SK-N-SH (cell line): ENCODE measurements around the gene SPATA3. TPM values are rescaled to one million over a fixed set of nuclear protein-coding genes. Genes with fewer than 3 reads are reported as not detected.

Experiments used
- CTCF ChIA-PET: fragments of 300-600, 350-600 bp; formaldehyde crosslinking; extraction: SDS; loops from one replicate; lab custom pipeline; 2021; lab: Yijun Ruan, JAX
- POLR2A ChIA-PET: fragments of 350-600 bp; sonication (Branson Sonifier 250); formaldehyde crosslinking; extraction: SDS; loops from one replicate; lab custom pipeline; 2020; ENCODE audit warnings: antibody characterized with exemption, inconsistent platforms; lab: Yijun Ruan, JAX
- DNase-seq: peaks from one replicate; pipeline ENCODE4 v3.0.0; 2012
- H2AFZ ChIP-seq: fragments of 200-600 bp; sonication (generic); 2 replicates; pipeline ENCODE4 v1.8.1; 2016; ENCODE audit warnings: antibody characterized with exemption, mild to moderate bottlenecking, low read depth
- H3F3A ChIP-seq: fragments of 200-600 bp; sonication (generic); replicated peaks from 2 replicates; pipeline ENCODE3; 2016; ENCODE audit warnings: antibody characterized with exemption, mild to moderate bottlenecking; ENCODE audit not compliant: insufficient read depth
- H3K27ac ChIP-seq, 2 experiments: fragments of 200-500 bp in 1 of 2; fragments of 200-600 bp in 1 of 2; sonication (Bioruptor generic) in 1 of 2; sonication (generic), shearing (Covaris generic) in 1 of 2; 2 replicates each; pipeline versions ENCODE4 v1.5.1 to v1.6.1; 2014 to 2016; ENCODE audit warnings: low read depth in 2 of 2, inconsistent platforms in 1 of 2, low read length in 1 of 2, mild to moderate bottlenecking in 1 of 2, mixed read lengths in 1 of 2
- H3K27me3 ChIP-seq: fragments of 200-600 bp; sonication (generic), shearing (Covaris generic); 2 replicates; pipeline ENCODE4 v1.6.1; 2016; ENCODE audit warnings: mixed run types; ENCODE audit not compliant: insufficient read depth
- H3K36me3 ChIP-seq, 2 experiments: fragments of 200-500 bp in 1 of 2; fragments of 200-600 bp in 1 of 2; sonication (Bioruptor generic) in 1 of 2; sonication (generic) in 1 of 2; replicated peaks in 1 of 2; 2 replicates each; pipeline versions ENCODE3 to v1.5.1; 2014 to 2016; ENCODE audit warnings: low read length in 1 of 2, mild to moderate bottlenecking in 1 of 2; ENCODE audit not compliant: insufficient read depth in 2 of 2, control insufficient read depth in 1 of 2
- H3K4me1 ChIP-seq, 2 experiments: fragments of 200-500 bp in 1 of 2; fragments of 200-600 bp in 1 of 2; sonication (Bioruptor generic) in 1 of 2; sonication (generic), shearing (Covaris generic) in 1 of 2; 2 replicates each; pipeline versions ENCODE4 v1.5.1 to v1.6.1; 2014 to 2016; ENCODE audit warnings: low read depth in 1 of 2, low read length in 1 of 2, mixed run types in 1 of 2; ENCODE audit not compliant: insufficient read depth in 2 of 2, control insufficient read depth in 1 of 2
- H3K4me2 ChIP-seq: fragments of 200-600 bp; sonication (generic), shearing (Covaris generic); 2 replicates; pipeline ENCODE4 v1.6.1; 2017; ENCODE audit warnings: mixed run types
- H3K4me3 ChIP-seq, 2 experiments: fragments of 200-500 bp in 1 of 2; fragments of 200-600 bp in 1 of 2; sonication (Bioruptor generic) in 1 of 2; sonication (generic), shearing (Covaris generic) in 1 of 2; 2 replicates each; pipeline versions ENCODE4 v1.5.1 to v1.8.1; 2014 to 2016; ENCODE audit warnings: low read depth in 2 of 2, inconsistent platforms in 1 of 2, low read length in 1 of 2, mild to moderate bottlenecking in 1 of 2, mixed read lengths in 1 of 2, moderate library complexity in 1 of 2
- H3K79me2 ChIP-seq: fragments of 200-600 bp; sonication (generic); 2 replicates; pipeline ENCODE4 v1.8.1; 2017; ENCODE audit warnings: mild to moderate bottlenecking; ENCODE audit not compliant: insufficient read depth
- H3K9ac ChIP-seq: fragments of 200-600 bp; sonication (generic); 2 replicates; pipeline ENCODE4 v1.6.1; 2017; ENCODE audit warnings: mixed run types
- H3K9me2 ChIP-seq: fragments of 200-600 bp; sonication (generic); 2 replicates; pipeline ENCODE4 v1.6.1; 2017; ENCODE audit warnings: mixed run types
- H3K9me3 ChIP-seq: fragments of 200-600 bp; sonication (generic); 2 replicates; pipeline ENCODE4 v1.6.1; 2017; ENCODE audit warnings: mixed run types, mild to moderate bottlenecking, moderate library complexity
- H4K20me1 ChIP-seq: fragments of 200-600 bp; sonication (generic); 2 replicates; pipeline ENCODE4 v1.6.1; 2017; ENCODE audit warnings: mild to moderate bottlenecking, mixed run types; ENCODE audit not compliant: insufficient read depth
- ELF1 ChIP-seq: IDR thresholded peaks from 2 replicates; pipeline ENCODE4 v1.4.0; 2012
- EZH2phosphoT487 ChIP-seq: fragments of 200-600 bp; sonication (generic); IDR thresholded peaks from 2 replicates; pipeline ENCODE4 v1.6.1; 2017; ENCODE audit warnings: low read depth, mixed run types, mild to moderate bottlenecking, antibody characterized with exemption, moderate library complexity, borderline replicate concordance
- GABPA ChIP-seq: IDR thresholded peaks from 2 replicates; pipeline ENCODE4 v1.4.0; 2012; ENCODE audit warnings: low read depth, mild to moderate bottlenecking
- IRF3 ChIP-seq: fragments of 150-350 bp; IDR thresholded peaks from 2 replicates; pipeline ENCODE4 v1.6.1; 2016; ENCODE audit warnings: mild to moderate bottlenecking, low read depth, low read length
- MEF2A ChIP-seq: IDR thresholded peaks from 2 replicates; pipeline ENCODE4 v1.4.0; 2012; ENCODE audit warnings: low read depth, borderline replicate concordance
- MXI1 ChIP-seq: IDR thresholded peaks from 2 replicates; pipeline ENCODE4 v1.6.1; 2012; ENCODE audit warnings: mild to moderate bottlenecking, low read depth, low read length, improper control_type of control experiment
- NFIC ChIP-seq: IDR thresholded peaks from 2 replicates; pipeline ENCODE4 v1.4.0; 2012; ENCODE audit warnings: borderline replicate concordance
- RXRA ChIP-seq: IDR thresholded peaks from 2 replicates; pipeline ENCODE4 v1.4.0; 2012; ENCODE audit warnings: low read depth, mild to moderate bottlenecking, borderline replicate concordance
- SIN3A ChIP-seq: IDR thresholded peaks from 2 replicates; pipeline ENCODE4 v1.6.1; 2012; ENCODE audit warnings: low read depth, mild to moderate bottlenecking, low read length, moderate library complexity, borderline replicate concordance
- TCF12 ChIP-seq: IDR thresholded peaks from 2 replicates; pipeline ENCODE4 v1.4.0; 2012
- USF2 ChIP-seq: fragments of 150-350 bp; IDR thresholded peaks from 2 replicates; pipeline ENCODE4 v1.6.1; 2017; ENCODE audit warnings: antibody characterized with exemption, low read length, low read depth, borderline replicate concordance
- ZBTB33 ChIP-seq: IDR thresholded peaks from 2 replicates; pipeline ENCODE4 v1.4.0; 2012; ENCODE audit warnings: low read depth, borderline replicate concordance
- WGBS: methylation state at CpG from one replicate; pipeline ENCODE4 v1.1.6; 2017; ENCODE audit warnings: low lambda C conversion rate; 5-methylcytosine and 5-hydroxymethylcytosine counted together
- polyA plus RNA-seq, 3 experiments: library from polyadenylated mRNA; depleted of rRNA; stranded (reverse); fragments of >200 nt; gene quantifications; 2 replicates each; pipeline ENCODE4 v1.2.3, GENCODE V29; 2012
- TF ChIP-seq, protein P1 (sequence below): IDR thresholded peaks from 2 replicates; pipeline ENCODE4 v1.4.0; 2012; ENCODE audit warnings: low read depth, borderline replicate concordance
- TF ChIP-seq, protein P2 (sequence below): fragments of 200-600 bp; sonication (generic); IDR thresholded peaks from 2 replicates; pipeline ENCODE4 v1.6.1; 2017; ENCODE audit warnings: antibody characterized with exemption, mild to moderate bottlenecking, moderate library complexity

The SPATA3 gene
- polyA plus RNA-seq, 1 of the 3 experiments (the other 2 are of a cell fraction) = not detected

DNA sequence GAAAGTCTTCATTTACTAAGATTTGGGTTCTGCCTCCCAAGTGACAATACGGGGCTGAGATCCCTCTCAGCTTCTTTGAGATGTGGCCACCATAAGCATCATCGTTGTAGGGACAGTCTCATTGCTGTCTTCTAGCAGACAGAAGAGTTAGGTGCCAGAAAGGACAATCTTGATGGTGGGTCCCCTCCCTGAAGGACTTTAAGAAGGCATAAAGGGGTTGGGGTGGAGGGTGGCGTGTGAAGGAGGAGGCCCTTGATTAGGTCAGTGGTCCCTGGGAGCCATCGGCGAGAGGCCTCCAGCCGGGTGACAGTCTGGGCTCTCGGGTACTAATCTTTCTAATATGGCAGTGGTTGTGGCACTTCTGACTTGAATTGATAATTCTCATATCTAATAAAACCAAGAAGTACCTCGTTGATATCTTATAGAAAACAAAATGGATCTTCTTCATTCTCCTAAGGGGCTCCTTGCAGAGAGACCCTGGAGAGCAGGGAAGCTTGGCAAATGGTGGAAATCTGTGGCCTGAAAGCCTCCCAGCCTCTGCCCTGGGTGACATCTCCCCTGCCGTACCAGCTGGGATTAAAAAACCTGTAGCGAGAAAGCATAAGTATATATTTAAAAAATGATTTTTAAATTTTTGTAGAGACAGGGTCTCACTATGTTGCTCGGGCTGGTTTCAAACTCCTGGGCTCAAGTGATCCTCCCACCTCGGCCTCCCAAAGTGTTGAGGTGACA, 53.5 kb downstream of the SPATA3 start:
- no peaks in the 10 kb centered on the region for H3K36me3 ChIP-seq
- no peak overlapping the region for H3K27ac ChIP-seq
- no peaks in the 10 kb centered on the region for H4K20me1 ChIP-seq
- no peak overlapping the region for H3K9ac ChIP-seq
- peaks cover 0 to 5% of the 10 kb centered on the region in 2 experiments; a peak in 1 of 4 replicates for H3K4me1 ChIP-seq
- no peaks in the 10 kb centered on the region for H3K9me3 ChIP-seq
- ChIA-PET CTCF (interaction anchor here (1.0 to 1.2 kb wide), 2 partner anchors 62 to 219 kb away, joined by 3 to 6 read pairs; no protein-coding TSS in a partner anchor), POLR2A (no interaction called here)
- DNase-seq = no peak
- no peaks in the 10 kb centered on the region for H3K27me3 ChIP-seq
- H2AFZ ChIP-seq = no peak overlapping the region
- H3K4me3 ChIP-seq = no peak overlapping the region
- WGBS = 69% methylated on average over 12 of the region's 12 CpGs
- H3K4me2 ChIP-seq = no peak overlapping the region
- no peaks in the 10 kb centered on the region for H3K79me2 ChIP-seq
- H3F3A ChIP-seq = no peaks in the 10 kb centered on the region
- TF ChIP-seq RXRA (no peak), USF2 (no peak), TCF12 (no peak), NFIC (no peak), ZBTB33 (no peak), GABPA (no peak), EZH2phosphoT487 (no peak)
- TF ChIP-seq, protein P1, sequence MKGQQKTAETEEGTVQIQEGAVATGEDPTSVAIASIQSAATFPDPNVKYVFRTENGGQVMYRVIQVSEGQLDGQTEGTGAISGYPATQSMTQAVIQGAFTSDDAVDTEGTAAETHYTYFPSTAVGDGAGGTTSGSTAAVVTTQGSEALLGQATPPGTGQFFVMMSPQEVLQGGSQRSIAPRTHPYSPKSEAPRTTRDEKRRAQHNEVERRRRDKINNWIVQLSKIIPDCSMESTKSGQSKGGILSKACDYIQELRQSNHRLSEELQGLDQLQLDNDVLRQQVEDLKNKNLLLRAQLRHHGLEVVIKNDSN = no peak
- TF ChIP-seq, all 33 proteins: peak for 0
- H3K9me2 ChIP-seq = no peaks in the 10 kb centered on the region

DNA sequence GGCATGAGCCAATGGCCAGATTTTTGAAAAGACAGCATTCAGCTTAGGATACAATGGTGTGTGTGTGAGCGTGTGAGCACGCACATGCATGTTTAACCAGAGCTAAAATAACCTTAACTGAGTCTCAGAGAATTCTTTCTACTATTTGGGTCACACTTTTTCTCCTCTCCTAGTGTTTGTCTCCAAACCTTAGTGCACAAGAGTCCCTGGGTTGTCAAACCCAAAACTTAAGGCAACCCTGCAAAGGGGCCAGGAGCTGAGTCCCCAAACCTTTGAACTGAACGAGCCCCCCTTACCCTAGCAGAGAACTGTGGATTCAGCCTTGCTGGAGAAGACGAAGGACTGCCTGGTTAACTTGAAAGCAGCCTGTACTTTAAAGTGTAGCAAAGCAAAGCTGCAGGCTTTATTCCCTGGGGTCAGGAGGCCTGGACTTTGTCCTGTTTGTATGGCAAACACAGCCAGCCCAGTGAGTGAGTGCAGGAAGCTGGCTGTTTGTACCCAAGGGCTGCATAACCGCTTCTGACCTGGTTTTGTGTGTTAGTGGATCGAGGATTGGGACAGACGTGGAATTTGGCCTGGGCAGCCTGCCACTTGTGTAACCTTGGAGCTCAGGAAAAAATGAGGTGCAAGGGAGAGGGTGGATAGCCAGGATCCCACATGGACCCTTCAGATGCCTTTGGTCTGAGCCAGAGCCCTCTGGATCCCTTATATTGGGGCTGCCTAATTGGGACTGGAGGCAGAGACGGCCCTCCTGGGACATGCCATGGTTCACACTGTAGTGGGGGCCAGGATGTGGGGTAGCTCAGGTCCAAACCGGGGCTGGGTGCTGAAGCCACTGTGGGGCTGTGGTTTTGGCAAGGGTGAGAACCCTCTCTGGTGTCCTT, 54.3 kb downstream of the SPATA3 start:
- CTCF ChIA-PET = interaction anchor here (0.6 to 3.9 kb wide), 8 partner anchors 12 to 237 kb away, joined by 3 to 38 read pairs (median 3); partner anchors contain the start of gene C2orf72
- 54% methylated on average over 6 of the region's 9 CpGs for WGBS
- H3K4me2 ChIP-seq = no peak overlapping the region

More for the DNA sequence above, 54.3 kb downstream of the SPATA3 start:
- no peak overlapping the region for H3K4me3 ChIP-seq
- no peaks in the 10 kb centered on the region for H3K36me3 ChIP-seq
- POLR2A ChIA-PET = no interaction called here
- no peak overlapping the region for H2AFZ ChIP-seq
- H3K9me3 ChIP-seq = no peaks in the 10 kb centered on the region
- no peaks in the 10 kb centered on the region for H4K20me1 ChIP-seq
- peaks cover 0 to 5% of the 10 kb centered on the region in 2 experiments; a peak in 1 of 4 replicates for H3K4me1 ChIP-seq
- no peaks in the 10 kb centered on the region for H3K79me2 ChIP-seq
- H3K9me2 ChIP-seq = no peaks in the 10 kb centered on the region
- no peaks in the 10 kb centered on the region for H3F3A ChIP-seq
- no peak for DNase-seq
- H3K27me3 ChIP-seq = no peaks in the 10 kb centered on the region
- H3K9ac ChIP-seq = no peak overlapping the region
- no peak overlapping the region for H3K27ac ChIP-seq
- TF ChIP-seq SIN3A = no peak
- no peak for TF ChIP-seq IRF3
- no peak for TF ChIP-seq MXI1
- no peak for TF ChIP-seq GABPA
- TF ChIP-seq ELF1 = no peak
- TF ChIP-seq, protein P2, sequence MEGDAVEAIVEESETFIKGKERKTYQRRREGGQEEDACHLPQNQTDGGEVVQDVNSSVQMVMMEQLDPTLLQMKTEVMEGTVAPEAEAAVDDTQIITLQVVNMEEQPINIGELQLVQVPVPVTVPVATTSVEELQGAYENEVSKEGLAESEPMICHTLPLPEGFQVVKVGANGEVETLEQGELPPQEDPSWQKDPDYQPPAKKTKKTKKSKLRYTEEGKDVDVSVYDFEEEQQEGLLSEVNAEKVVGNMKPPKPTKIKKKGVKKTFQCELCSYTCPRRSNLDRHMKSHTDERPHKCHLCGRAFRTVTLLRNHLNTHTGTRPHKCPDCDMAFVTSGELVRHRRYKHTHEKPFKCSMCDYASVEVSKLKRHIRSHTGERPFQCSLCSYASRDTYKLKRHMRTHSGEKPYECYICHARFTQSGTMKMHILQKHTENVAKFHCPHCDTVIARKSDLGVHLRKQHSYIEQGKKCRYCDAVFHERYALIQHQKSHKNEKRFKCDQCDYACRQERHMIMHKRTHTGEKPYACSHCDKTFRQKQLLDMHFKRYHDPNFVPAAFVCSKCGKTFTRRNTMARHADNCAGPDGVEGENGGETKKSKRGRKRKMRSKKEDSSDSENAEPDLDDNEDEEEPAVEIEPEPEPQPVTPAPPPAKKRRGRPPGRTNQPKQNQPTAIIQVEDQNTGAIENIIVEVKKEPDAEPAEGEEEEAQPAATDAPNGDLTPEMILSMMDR = no peak
- TF ChIP-seq, protein P1 = no peak
- no peak for TF ChIP-seq MEF2A
